ENCODE results near the gene TXNDC5.
"Not testable (repeated sequence)": the region's sequence is repeated elsewhere in the genome, so short reads cannot be mapped to it uniquely, and the experiment has no call there.

TXNDC5 gene

GRCh38 chr6:7894262-7895124 lies 16.1 kb downstream of the TXNDC5 start:
- DNase-seq, result no peak

GRCh38 chr6:7893342-7893741 lies 17.2 kb downstream of the TXNDC5 start:
- no peak for DNase-seq

- not testable (repeated sequence) for DNase-seq
Measured at GRCh38 chr6:7892367-7892766, 18.2 kb downstream of the TXNDC5 start.

GRCh38 chr6:7891078-7891872 lies 19.3 kb downstream of the TXNDC5 start:
- DNase-seq, result no peak

GRCh38 chr6:7888587-7889357 lies 21.8 kb downstream of the TXNDC5 start:
- no peak for DNase-seq

- no peak for DNase-seq
Measured at GRCh38 chr6:7887278-7887991, 23.2 kb downstream of the TXNDC5 start.

- DNase-seq, result no peak
Measured at GRCh38 chr6:7886132-7886531, 24.5 kb downstream of the TXNDC5 start.

GRCh38 chr6:7883381-7883780 lies 27.2 kb downstream of the TXNDC5 start:
- no peak for DNase-seq

GRCh38 chr6:7882505-7883257 lies 27.9 kb downstream of the TXNDC5 start:
- DNase-seq, result no peak

- no peak for DNase-seq
Measured at GRCh38 chr6:7881765-7882500, 28.7 kb downstream of the TXNDC5 start.

GRCh38 chr6:7880718-7881107 lies 29.9 kb downstream of the TXNDC5 start:
- DNase-seq, result no peak

GRCh38 chr6:7879980-7880717 lies 30.4 kb downstream of the TXNDC5 start:
- no peak for DNase-seq

GRCh38 chr6:7879579-7879978 lies 31.0 kb downstream of the TXNDC5 start:
- DNase-seq, result no peak

GRCh38 chr6:7879043-7879442 lies 31.5 kb downstream of the TXNDC5 start:
- no peak for DNase-seq

GRCh38 chr6:7878401-7878964 lies 32.1 kb downstream of the TXNDC5 start:
- no peak for DNase-seq

- DNase-seq, result no peak
Measured at GRCh38 chr6:7868926-7869325, 41.7 kb downstream of the TXNDC5 start.

- no peak for DNase-seq
Measured at GRCh38 chr6:7866526-7866925, 44.1 kb downstream of the TXNDC5 start.

GRCh38 chr6:7865781-7866180 lies 44.8 kb downstream of the TXNDC5 start:
- DNase-seq, result no peak

- DNase-seq, result no peak
Measured at GRCh38 chr6:7859591-7859990, 51.0 kb downstream of the TXNDC5 start.

GRCh38 chr6:7851780-7852179 lies 58.8 kb downstream of the TXNDC5 start:
- no peak for DNase-seq
